Fibroblast of skin of scalp (primary cell): ENCODE measurements around the gene DTX3. TPM values are rescaled to one million over a fixed set of nuclear protein-coding genes. Genes with fewer than 3 reads are reported as not detected.
"Not testable (repeated sequence)": the region's sequence is repeated elsewhere in the genome, so short reads cannot be mapped to it uniquely, and the experiment has no call there.

Experiments used
- DNase-seq: peaks from one replicate; pipeline ENCODE4 v3.0.0-alpha.2; 2013
- polyA plus RNA-seq, 2 experiments: library from polyadenylated mRNA; unstranded; fragments of 120-200 nt; gene quantifications; one replicate each; pipeline ENCODE4 v1.2.1, GENCODE V29; 2013; ENCODE audit not compliant: insufficient read length in 2 of 2

DTX3 gene
- polyA plus RNA-seq (2013, experiment 1 of 2; ENCODE audit: insufficient read length), result 17.3 TPM
- polyA plus RNA-seq (2013, experiment 2 of 2; ENCODE audit: insufficient read length), result 17.2 TPM

GRCh38 chr12:57604454-57604991 is at the start of gene DTX3:
Gene DTX3 (plus strand): TSS chr12:57604824. CDS start chr12:57606518, 1,694 bp downstream.
- DNase-seq, result peak; percentile 30

GRCh38 chr12:57554897-57555296 is 49.7 kb upstream of the DTX3 start:
- no peak for DNase-seq

- no peak for DNase-seq
These were observed 45.8 kb upstream of the DTX3 start for GRCh38 chr12:57558864-57559263.

GRCh38 chr12:57560516-57560915 is 44.1 kb upstream of the DTX3 start:
- DNase-seq, result no peak

GRCh38 chr12:57561117-57561516 is 43.5 kb upstream of the DTX3 start:
- peak; percentile 18 for DNase-seq

GRCh38 chr12:57563358-57563757 is 41.3 kb upstream of the DTX3 start:
- no peak for DNase-seq

- DNase-seq, result no peak
These were observed 40.4 kb upstream of the DTX3 start for GRCh38 chr12:57564178-57564740.

- no peak for DNase-seq
These were observed 35.8 kb upstream of the DTX3 start for GRCh38 chr12:57568838-57569237.

GRCh38 chr12:57569858-57570257 is 34.8 kb upstream of the DTX3 start:
- no peak for DNase-seq

- not testable (repeated sequence) for DNase-seq
These were observed 34.2 kb upstream of the DTX3 start for GRCh38 chr12:57570438-57570837.

- DNase-seq, result no peak
These were observed 32.5 kb upstream of the DTX3 start for GRCh38 chr12:57571926-57572762.

- DNase-seq, result no peak
These were observed 29.8 kb upstream of the DTX3 start for GRCh38 chr12:57574795-57575194.

- DNase-seq, result no peak
These were observed 28.6 kb upstream of the DTX3 start for GRCh38 chr12:57575771-57576612.

GRCh38 chr12:57576613-57577160 is 27.9 kb upstream of the DTX3 start:
- no peak for DNase-seq

- DNase-seq, result no peak
These were observed 26.5 kb upstream of the DTX3 start for GRCh38 chr12:57577981-57578758.

GRCh38 chr12:57579011-57579410 is 25.6 kb upstream of the DTX3 start:
- no peak for DNase-seq

GRCh38 chr12:57579677-57580465 is 24.8 kb upstream of the DTX3 start:
- no peak for DNase-seq

GRCh38 chr12:57580466-57580795 is 24.2 kb upstream of the DTX3 start:
- DNase-seq, result no peak

- no peak for DNase-seq
These were observed 22.8 kb upstream of the DTX3 start for GRCh38 chr12:57581802-57582201.

GRCh38 chr12:57582440-57582839 is 22.2 kb upstream of the DTX3 start:
- DNase-seq, result no peak
